H1 (cell line): ENCODE results near the gene KIF1C. TPM values are rescaled to one million over a fixed set of nuclear protein-coding genes. Genes with fewer than 3 reads are reported as not detected.

ENCODE experiments used
- CHD7 ChIP-seq: fragments of 300-600 bp; sonication (generic); IDR thresholded peaks from 2 replicates; pipeline ENCODE4 v1.7.1; 2012; ENCODE audit warnings: low read length, moderate library complexity, mild to moderate bottlenecking, inconsistent platforms; ENCODE audit not compliant: insufficient replicate concordance
- CTCF ChIP-seq, 3 experiments: IDR thresholded peaks; 1 replicate in 2 of 3; 2 replicates in 1 of 3; pipeline versions ENCODE4 v1.5.1 to v1.6.1; 2011; ENCODE audit warnings: low read length in 3 of 3, mild to moderate bottlenecking in 3 of 3, inconsistent platforms in 2 of 3, low read depth in 1 of 3, moderate library complexity in 1 of 3; ENCODE audit not compliant: insufficient read depth in 1 of 3; ENCODE audit errors: control extremely low read depth in 1 of 3
- HDAC2 ChIP-seq, 2 experiments: fragments of 300-600 bp in 1 of 2; sonication (generic) in 1 of 2; IDR thresholded peaks; 2 replicates each; pipeline ENCODE4 v1.6.1; 2011 to 2012; ENCODE audit warnings: low read depth in 2 of 2, low read length in 2 of 2, mild to moderate bottlenecking in 2 of 2, moderate library complexity in 2 of 2, borderline replicate concordance in 1 of 2, inconsistent platforms in 1 of 2
- HDAC6 ChIP-seq: IDR thresholded peaks from one replicate; pipeline ENCODE4 v1.7.1; 2012; ENCODE audit warnings: low read depth, mild to moderate bottlenecking, inconsistent platforms, low read length, moderate library complexity
- KDM4A ChIP-seq: IDR thresholded peaks from one replicate; pipeline ENCODE4 v1.7.1; 2012; ENCODE audit warnings: low read depth, mild to moderate bottlenecking, moderate library complexity, low read length, inconsistent platforms; ENCODE audit not compliant: severe bottlenecking
- SP2 ChIP-seq: IDR thresholded peaks from 2 replicates; pipeline ENCODE4 v1.6.1; 2012; ENCODE audit warnings: mild to moderate bottlenecking, low read length, inconsistent platforms
- SRF ChIP-seq: IDR thresholded peaks from 2 replicates; pipeline ENCODE4 v1.6.1; 2011; ENCODE audit warnings: mild to moderate bottlenecking, low read depth, low read length, moderate library complexity
- TBP ChIP-seq: IDR thresholded peaks from 2 replicates; pipeline ENCODE4 v1.6.1; 2011; ENCODE audit warnings: low read depth, low read length, improper control_type of control experiment
- TCF12 ChIP-seq: IDR thresholded peaks from 2 replicates; pipeline ENCODE4 v1.6.1; 2011; ENCODE audit warnings: low read depth, mild to moderate bottlenecking, low read length
- polyA plus RNA-seq, 7 experiments: library from polyadenylated mRNA; depleted of rRNA in 3 of 7; stranded (reverse) in 5 of 7; unstranded in 2 of 7; fragments of >200 nt in 5 of 7; fragments of 200-250 nt in 2 of 7; gene quantifications; 1 replicate in 5 of 7; 2 replicates in 1 of 7; 4 replicates in 1 of 7; pipeline versions ENCODE4 v1.2.1 to v1.2.3, GENCODE V29; 2011 to 2013; ENCODE audit warnings: missing spikeins in 2 of 7, mixed read lengths in 2 of 7
- total RNA-seq: library from RNA; stranded (reverse); fragmentation: NEBNext Ultra II Directional; extraction: Animal tissue kit (Norgen Biotek cat#: 25700); gene quantifications from 2 replicates; pipeline ENCODE4 v1.2.1, GENCODE V29; 2021

The KIF1C gene
- total and polyA plus RNA-seq, 2 of the 8 experiments (the other 6 are each of a cell fraction or from before 2014, with no cell fraction given): 14.3 to 114 TPM

GRCh38 chr17:5032865-5033264 lies 35.1 kb downstream of the KIF1C start (continued):
- TF ChIP-seq CHD7 (no peak), TBP (no peak), HDAC2 (IDR thresholded peaks at IDR 0.05; ENCODE audit: borderline replicate concordance in 1 of 2, low read depth in 2 of 2, low read length in 2 of 2) (no peak), SRF (no peak), SP2 (no peak), TCF12 (no peak), HDAC6 (no peak), CTCF (IDR thresholded peaks at IDR 0.05; ENCODE audit: control extremely low read depth in 1 of 3, insufficient read depth in 1 of 3, low read depth in 1 of 3, low read length in 3 of 3) (no peak), KDM4A (no peak)
